ENCODE measurements around the gene HMX3. TPM values are rescaled to one million over a fixed set of nuclear protein-coding genes. Genes with fewer than 3 reads are reported as not detected.

Gene HMX3
- total RNA-seq, 1 experiment from 2014 or later, result not detected

GRCh38 chr10:123143825-123144168 is 8.0 kb downstream of the HMX3 start:
- Histone ChIP-seq H3K14ac (ENCODE audit: insufficient read depth, low read length) (no peak overlapping the region), H3K9ac (ENCODE audit: extremely low read depth, insufficient read length, low read length) (no peak overlapping the region), H4K20me1 (ENCODE audit: control insufficient read depth, insufficient read depth, insufficient read length) (no peaks in the 10 kb centered on the region), H2BK12ac (ENCODE audit: insufficient read length, low read depth, low read length) (no peak overlapping the region), H3K18ac (ENCODE audit: insufficient read length, low read depth, low read length) (no peak overlapping the region), H2BK15ac (ENCODE audit: low read depth, low read length) (no peak overlapping the region), H3K9me3 (ENCODE audit: control insufficient read depth, low read depth, low read length) (no peaks in the 10 kb centered on the region), H4K5ac (ENCODE audit: insufficient read length, low read depth, low read length) (no peak overlapping the region), H2AK5ac (ENCODE audit: insufficient read length, low read length) (no peak overlapping the region), H3K79me2 (ENCODE audit: insufficient read depth, low read length) (no peaks in the 10 kb centered on the region), H2BK120ac (ENCODE audit: low read depth, low read length, poor library complexity, severe bottlenecking) (no peak overlapping the region), H3K23me2 (ENCODE audit: insufficient read length, low read depth, low read length, poor library complexity, severe bottlenecking) (peaks cover 19% of the 10 kb centered on the region), H3K27me3 (ENCODE audit: insufficient read depth, low read length) (peaks cover 91% of the 10 kb centered on the region), H4K8ac (replicated peaks; ENCODE audit: insufficient read length, low read depth, low read length) (no peak overlapping the region), H2BK20ac (ENCODE audit: low read depth, low read length, poor library complexity, severe bottlenecking) (no peak overlapping the region), H3K79me1 (ENCODE audit: insufficient read depth, low read depth, low read length, poor library complexity, severe bottlenecking) (no peaks in the 10 kb centered on the region), H2AFZ (ENCODE audit: low read length) (no peak overlapping the region), H3K4me2 (ENCODE audit: insufficient read depth, insufficient read length, low read length) (peak overlapping the region; percentile 6), H2BK5ac (ENCODE audit: insufficient read length, low read length) (no peak overlapping the region), H3K27ac (ENCODE audit: insufficient read length, low read depth, low read length) (no peak overlapping the region), H3K4ac (ENCODE audit: low read depth, low read length) (no peak overlapping the region), H3K23ac (ENCODE audit: insufficient read length, low read depth, low read length) (no peak overlapping the region), H4K91ac (ENCODE audit: insufficient read length, low read depth, low read length) (no peak overlapping the region), H3K4me1 (ENCODE audit: insufficient read depth, low read length) (no peaks in the 10 kb centered on the region; the same call in 1 of the 2 replicates), H3T11ph (ENCODE audit: low read length) (no peak overlapping the region), H3K56ac (ENCODE audit: insufficient read length, low read depth, low read length) (no peak overlapping the region)
- TF ChIP-seq CTCF (conservative IDR thresholded peaks at IDR 0.05), result no peak
- H3K36me3 Mint-ChIP-seq (ENCODE audit: insufficient read depth in 1 of 3, low read depth in 3 of 3), result peaks cover 0 to under 1% (median 0%) of the 10 kb centered on the region in 3 experiments; a peak in 2 of 7 replicates
- H3K9me3 Mint-ChIP-seq, result peaks cover 0 to 5% of the 10 kb centered on the region in 2 experiments; a peak in 3 of 5 replicates
- H3K4me3 Mint-ChIP-seq, result peak overlapping the region in 1 of 2 experiments; percentile 70; a peak in 3 of 5 replicates
- no peak for DNase-seq
- no peak overlapping the region for H3K27ac Mint-ChIP-seq
- H3K4me1 Mint-ChIP-seq, result peaks cover 35 to 69% of the 10 kb centered on the region in 2 experiments
- no CpG with 5 or more reads among the region's 10 CpGs for WGBS (ENCODE audit: extremely low coverage, insufficient read length, low lambda C conversion rate)
- peaks cover 100% of the 10 kb centered on the region for H3K27me3 Mint-ChIP-seq (ENCODE audit: low read depth)
